ENCODE measurements around the gene FHAD1. TPM values are rescaled to one million over a fixed set of nuclear protein-coding genes. Genes with fewer than 3 reads are reported as not detected.

Gene FHAD1
- total and polyA plus RNA-seq, 9 of the 15 experiments (the other 6 are each of a cell fraction or from before 2014, with no cell fraction given) = 0.32 to 2.1 (median 1.5) TPM; not detected in 1

DNA sequence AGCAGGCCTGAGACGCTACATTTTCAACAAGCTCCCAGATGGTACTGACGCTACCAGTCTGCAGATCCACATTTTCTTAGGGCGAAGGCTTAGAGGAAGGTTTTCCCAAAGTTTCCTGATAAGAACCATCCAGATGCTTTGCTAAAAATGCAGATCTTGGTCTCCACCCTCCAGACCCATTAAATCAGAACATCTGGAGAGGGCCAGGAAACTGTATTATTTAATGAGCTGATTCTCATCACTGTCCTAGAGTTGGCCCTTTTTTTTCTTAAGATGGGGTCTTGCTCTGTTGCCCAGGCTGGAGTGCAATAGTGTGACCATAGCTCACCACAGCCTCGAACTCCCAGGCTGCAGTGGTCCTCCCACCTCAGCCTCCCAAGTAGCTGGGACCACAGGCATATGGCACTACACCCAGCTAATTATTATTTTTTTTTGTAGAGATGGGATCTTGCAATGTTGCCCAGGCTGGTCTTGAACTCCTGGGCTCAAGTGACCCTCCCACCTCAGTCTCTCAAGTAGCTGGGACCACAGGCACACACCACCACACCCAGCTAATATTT is 95.5 kb downstream of the FHAD1 start:
- no peak overlapping the region for H3K4me3 ChIP-seq
- no peak overlapping the region for H3K27ac ChIP-seq (ENCODE audit: extremely low read depth, low read depth, low read length)
- 36% methylated on average over 4 of the region's 4 CpGs for WGBS (ENCODE audit: insufficient coverage, low coverage, missing lambda C conversion rate)
- intact Hi-C loops (cut with micrococcal nuclease) = no loop called here
- H3K9me1 ChIP-seq (ENCODE audit: control insufficient read depth, insufficient read depth, low read length) = no peaks in the 10 kb centered on the region
- H3K9ac ChIP-seq (ENCODE audit: insufficient read depth in 1 of 2, low read depth in 2 of 2, low read length in 2 of 2) = no peak overlapping the region
- no peak overlapping the region for H3K4me2 ChIP-seq (ENCODE audit: insufficient read depth, low read length)
- ATAC-seq = no peak
- no peaks in the 10 kb centered on the region for H4K20me1 ChIP-seq (replicated peaks; ENCODE audit: control insufficient read depth, insufficient read depth, low read length)
- no TSS peak for BruUV-seq (replicated peaks)
- ChIA-PET CTCF (ENCODE audit: low intra/inter-chr PET ratio) (no interaction called here), POLR2A (interaction anchor here (0.6 to 1.1 kb wide), 2 partner anchors 18 to 191 kb away, joined by 4 read pairs; no protein-coding TSS in a partner anchor)
- peak; percentile 99 for TF ChIP-seq ZNF121 (CRISPR knock-in tag; conservative IDR thresholded peaks at IDR 0.05)
- TF ChIP-seq CBFA2T3 (IDR thresholded peaks at IDR 0.05) = no peak
- TF ChIP-seq, protein P1, sequence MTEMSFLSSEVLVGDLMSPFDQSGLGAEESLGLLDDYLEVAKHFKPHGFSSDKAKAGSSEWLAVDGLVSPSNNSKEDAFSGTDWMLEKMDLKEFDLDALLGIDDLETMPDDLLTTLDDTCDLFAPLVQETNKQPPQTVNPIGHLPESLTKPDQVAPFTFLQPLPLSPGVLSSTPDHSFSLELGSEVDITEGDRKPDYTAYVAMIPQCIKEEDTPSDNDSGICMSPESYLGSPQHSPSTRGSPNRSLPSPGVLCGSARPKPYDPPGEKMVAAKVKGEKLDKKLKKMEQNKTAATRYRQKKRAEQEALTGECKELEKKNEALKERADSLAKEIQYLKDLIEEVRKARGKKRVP (CRISPR knock-in tag; IDR thresholded peaks at IDR 0.05) = no peak
- peak; percentile 28 for TF ChIP-seq RBM25 (IDR thresholded peaks at IDR 0.05; ENCODE audit: low read depth, low read length, severe bottlenecking)
- TF ChIP-seq YBX1 (IDR thresholded peaks at IDR 0.05) = no peak
- no peak for TF ChIP-seq AFF1 (IDR thresholded peaks at IDR 0.05; ENCODE audit: low read depth in 1 of 2, partially characterized antibody in 2 of 2)
- TF ChIP-seq, protein P2, sequence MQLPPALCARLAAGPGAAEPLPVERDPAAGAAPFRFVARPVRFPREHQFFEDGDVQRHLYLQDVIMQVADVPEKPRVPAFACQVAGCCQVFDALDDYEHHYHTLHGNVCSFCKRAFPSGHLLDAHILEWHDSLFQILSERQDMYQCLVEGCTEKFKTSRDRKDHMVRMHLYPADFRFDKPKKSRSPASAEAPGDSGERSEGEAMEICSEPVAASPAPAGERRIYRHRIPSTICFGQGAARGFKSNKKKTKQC (CRISPR knock-in tag; IDR thresholded peaks at IDR 0.05) = no peak
- no peak for TF ChIP-seq FOS (IDR thresholded peaks at IDR 0.05; ENCODE audit: extremely low read depth, insufficient read length)
- TF ChIP-seq U2AF1 (optimal IDR thresholded peaks at IDR 0.05; ENCODE audit: low read depth, low read length) = no peak
- TF ChIP-seq TEAD2 (tag; IDR thresholded peaks at IDR 0.05) = no peak
- TF ChIP-seq, protein P3, sequence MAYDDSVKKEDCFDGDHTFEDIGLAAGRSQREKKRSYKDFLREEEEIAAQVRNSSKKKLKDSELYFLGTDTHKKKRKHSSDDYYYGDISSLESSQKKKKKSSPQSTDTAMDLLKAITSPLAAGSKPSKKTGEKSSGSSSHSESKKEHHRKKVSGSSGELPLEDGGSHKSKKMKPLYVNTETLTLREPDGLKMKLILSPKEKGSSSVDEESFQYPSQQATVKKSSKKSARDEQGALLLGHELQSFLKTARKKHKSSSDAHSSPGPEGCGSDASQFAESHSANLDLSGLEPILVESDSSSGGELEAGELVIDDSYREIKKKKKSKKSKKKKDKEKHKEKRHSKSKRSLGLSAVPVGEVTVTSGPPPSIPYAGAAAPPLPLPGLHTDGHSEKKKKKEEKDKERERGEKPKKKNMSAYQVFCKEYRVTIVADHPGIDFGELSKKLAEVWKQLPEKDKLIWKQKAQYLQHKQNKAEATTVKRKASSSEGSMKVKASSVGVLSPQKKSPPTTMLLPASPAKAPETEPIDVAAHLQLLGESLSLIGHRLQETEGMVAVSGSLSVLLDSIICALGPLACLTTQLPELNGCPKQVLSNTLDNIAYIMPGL (CRISPR knock-in tag; IDR thresholded peaks at IDR 0.05) = no peak
- peak; percentile 70 for TF ChIP-seq BCOR (IDR thresholded peaks at IDR 0.05)
- no peak for TF ChIP-seq ZC3H8 (IDR thresholded peaks at IDR 0.05)
- no peak for TF ChIP-seq DACH1 (IDR thresholded peaks at IDR 0.05; ENCODE audit: partially characterized antibody)
- TF ChIP-seq ZNF785 (CRISPR knock-in tag; IDR thresholded peaks at IDR 0.05) = no peak
- TF ChIP-seq RCOR1 (IDR thresholded peaks at IDR 0.05; ENCODE audit: borderline replicate concordance in 1 of 2, low read depth in 2 of 2, low read length in 2 of 2) = 0 out of 4 replicates have a peak, but pooled peaks of 1 of the 2 experiments have one; percentile 3
- H3K27me3 ChIP-seq (ENCODE audit: control insufficient read depth in 2 of 2, insufficient read depth in 2 of 2, low read length in 2 of 2) = peaks cover 0 to 12% of the 10 kb centered on the region in 2 experiments; a peak in 2 of 5 replicates
- in situ Hi-C loops (cut with MboI) = no loop called here
- no peak for FAIRE-seq
- H2AFZ ChIP-seq (ENCODE audit: low read depth, low read length) = 0 out of 2 replicates have a peak overlapping the region, but pooled peaks have one; percentile 7
- 0 out of 2 replicates have a peak, but pooled peaks cover 3% of the 10 kb centered on the region for H3K9me3 ChIP-seq (replicated peaks; ENCODE audit: control insufficient read depth, insufficient read depth, low read depth, low read length)
- no peak for DNase-seq (ENCODE audit: extremely low read depth in 1 of 4, low spot score in 3 of 4)
- no peaks in the 10 kb centered on the region for H3K36me3 ChIP-seq (ENCODE audit: control insufficient read depth, insufficient read depth, low read length)
- peaks cover 20 to 27% of the 10 kb centered on the region in 2 experiments for H3K4me1 ChIP-seq (replicated peaks in 1 of 2; ENCODE audit: control insufficient read depth in 2 of 2, insufficient read depth in 2 of 2, low read length in 2 of 2)
- H3K79me2 ChIP-seq (ENCODE audit: control insufficient read depth, insufficient read depth, low read length) = no peaks in the 10 kb centered on the region

Data from K562 (cell line).